GM12891 (cell line): ENCODE results near the gene NIPAL4.

ENCODE experiments used
- PAX5 ChIP-seq: IDR thresholded peaks from 2 replicates; pipeline ENCODE4 v1.6.1; 2011; ENCODE audit warnings: low read length, moderate library complexity, mild to moderate bottlenecking; ENCODE audit not compliant: insufficient read depth, severe bottlenecking
- POLR2A ChIP-seq: IDR thresholded peaks from 2 replicates; pipeline ENCODE4 v1.6.1; 2011; ENCODE audit warnings: low read depth, low read length, control low read depth
- POLR2AphosphoS5 ChIP-seq: IDR thresholded peaks from 2 replicates; pipeline ENCODE4 v1.6.1; 2011; ENCODE audit warnings: low read depth, low read length, control low read depth
- TAF1 ChIP-seq: IDR thresholded peaks from 2 replicates; pipeline ENCODE4 v1.6.1; 2011; ENCODE audit warnings: low read depth, low read length, control low read depth

- TF ChIP-seq POLR2AphosphoS5 (no peak), POLR2A (no peak), TAF1 (no peak), PAX5 (no peak)
These were observed 16.8 kb downstream of the NIPAL4 start for GRCh38 chr5:157476702-157477408.
